ENCODE data around the gene CMTM3. TPM values are rescaled to one million over a fixed set of nuclear protein-coding genes. Genes with fewer than 3 reads are reported as not detected.
A peak's percentile ranks its signal among the peaks of the same experiment; 100 is the strongest.

Gene CMTM3
- total RNA-seq, 6 experiments from 2014 or later: 26.3 to 35.6 (median 28.0) TPM

GRCh38 chr16:66576296-66576695, 28.2 kb upstream of the CMTM3 start:
- H3K36me3 Mint-ChIP-seq (ENCODE audit: low read depth): no peaks in the 10 kb centered on the region

GRCh38 chr16:66578651-66579531, 25.6 kb upstream of the CMTM3 start, which contains the start of gene CMTM2:
TSS of gene CMTM2 (plus strand) at chr16:66579463. CDS start at chr16:66579608, 145 bp downstream.
- no peak for TF ChIP-seq CTCF (IDR thresholded peaks at IDR 0.05)
- Mint-ChIP-seq H3K36me3 (ENCODE audit: low read depth) (no peaks in the 10 kb centered on the region), H3K9me3 (no peaks in the 10 kb centered on the region), H3K27me3 (ENCODE audit: insufficient read depth) (peaks cover 8% of the 10 kb centered on the region), H3K4me3 (no peak within 1 kb of the TSS; the same call in 1 of the 2 replicates), H3K4me1 (ENCODE audit: low read depth) (peaks cover 20% of the 10 kb centered on the region), H3K27ac (no peak within 1 kb of the TSS)
- no peak for DNase-seq

More at GRCh38 chr16:66576296-66576695, 28.2 kb upstream of the CMTM3 start:
- Mint-ChIP-seq H3K9me3 (no peaks in the 10 kb centered on the region), H3K4me1 (ENCODE audit: low read depth) (peaks cover 14% of the 10 kb centered on the region), H3K27ac (no peak overlapping the region), H3K27me3 (ENCODE audit: insufficient read depth) (peaks cover 8% of the 10 kb centered on the region), H3K4me3 (no peak overlapping the region)
- no peak for TF ChIP-seq CTCF (IDR thresholded peaks at IDR 0.05)
- no peak for DNase-seq

- Mint-ChIP-seq H3K4me3 (no peak overlapping the region), H3K4me1 (ENCODE audit: low read depth) (peaks cover 20% of the 10 kb centered on the region), H3K27me3 (ENCODE audit: insufficient read depth) (peaks cover 8% of the 10 kb centered on the region), H3K36me3 (ENCODE audit: low read depth) (no peaks in the 10 kb centered on the region), H3K9me3 (no peaks in the 10 kb centered on the region), H3K27ac (peak overlapping the region; percentile 27; the same call in 1 of the 2 replicates)
- peak; percentile 29 for TF ChIP-seq CTCF (IDR thresholded peaks at IDR 0.05)
- peak; percentile 72 for DNase-seq
Observed at GRCh38 chr16:66580605-66581209, 23.8 kb upstream of the CMTM3 start.

- H3K27me3 Mint-ChIP-seq (ENCODE audit: insufficient read depth): peaks cover 8% of the 10 kb centered on the region
- peaks cover 20% of the 10 kb centered on the region for H3K4me1 Mint-ChIP-seq (ENCODE audit: low read depth)
- no peak for DNase-seq
- no peaks in the 10 kb centered on the region for H3K9me3 Mint-ChIP-seq
- no peak overlapping the region for H3K4me3 Mint-ChIP-seq
- no peak overlapping the region; the same call in 1 of the 2 replicates for H3K27ac Mint-ChIP-seq
- no peak for TF ChIP-seq CTCF (IDR thresholded peaks at IDR 0.05)
- H3K36me3 Mint-ChIP-seq (ENCODE audit: low read depth): no peaks in the 10 kb centered on the region
Observed at GRCh38 chr16:66581246-66581952, 23.1 kb upstream of the CMTM3 start.

GRCh38 chr16:66585481-66586239, 18.8 kb upstream of the CMTM3 start:
- no peaks in the 10 kb centered on the region for H3K9me3 Mint-ChIP-seq
- no peak overlapping the region for H3K4me3 Mint-ChIP-seq
- H3K27me3 Mint-ChIP-seq (ENCODE audit: insufficient read depth): peaks cover 2% of the 10 kb centered on the region
- H3K27ac Mint-ChIP-seq: no peak overlapping the region
- H3K36me3 Mint-ChIP-seq (ENCODE audit: low read depth): no peaks in the 10 kb centered on the region
- no peak for TF ChIP-seq CTCF (IDR thresholded peaks at IDR 0.05)
- peaks cover 12% of the 10 kb centered on the region for H3K4me1 Mint-ChIP-seq (ENCODE audit: low read depth)
- no peak for DNase-seq

All from HFFc6 (cell line).